ENCODE data around the gene SDK2.
A peak's percentile ranks its signal among the peaks of the same experiment; 100 is the strongest.

Gene SDK2

GRCh38 chr17:73653810-73654209 lies 9.6 kb upstream of the SDK2 start:
- DNase-seq (ENCODE audit: low spot score) = no peak

- DNase-seq (ENCODE audit: low spot score) = no peak
These were observed 8.7 kb upstream of the SDK2 start for GRCh38 chr17:73652886-73653480.

GRCh38 chr17:73650617-73651200 lies 6.5 kb upstream of the SDK2 start:
- no peak for DNase-seq (ENCODE audit: low spot score)

- no peak for DNase-seq (ENCODE audit: low spot score)
These were observed 5.9 kb upstream of the SDK2 start for GRCh38 chr17:73650140-73650539.

GRCh38 chr17:73648974-73649373 lies 4.7 kb upstream of the SDK2 start:
- DNase-seq (ENCODE audit: low spot score) = no peak

GRCh38 chr17:73648543-73648820 lies 4.2 kb upstream of the SDK2 start:
- no peak for DNase-seq (ENCODE audit: low spot score)

GRCh38 chr17:73647772-73648542 lies 3.7 kb upstream of the SDK2 start:
- DNase-seq (ENCODE audit: low spot score) = no peak

- DNase-seq (ENCODE audit: low spot score) = no peak
These were observed 3.1 kb upstream of the SDK2 start for GRCh38 chr17:73647301-73647695.

GRCh38 chr17:73646409-73647300 lies 2.4 kb upstream of the SDK2 start:
- no peak for DNase-seq (ENCODE audit: low spot score)

GRCh38 chr17:73645050-73645871 lies 1.0 kb upstream of the SDK2 start:
- DNase-seq (ENCODE audit: low spot score) = peak; percentile 29

GRCh38 chr17:73643852-73644144 lies 447 bp downstream of the SDK2 start:
- no peak for DNase-seq (ENCODE audit: low spot score)

GRCh38 chr17:73643001-73643851 lies 1.0 kb downstream of the SDK2 start:
- DNase-seq (ENCODE audit: low spot score) = no peak

- no peak for DNase-seq (ENCODE audit: low spot score)
These were observed 1.6 kb downstream of the SDK2 start for GRCh38 chr17:73642659-73643000.

GRCh38 chr17:73641826-73642600 lies 2.2 kb downstream of the SDK2 start:
- no peak for DNase-seq (ENCODE audit: low spot score)

GRCh38 chr17:73640691-73641090 lies 3.6 kb downstream of the SDK2 start:
- no peak for DNase-seq (ENCODE audit: low spot score)

- no peak for DNase-seq (ENCODE audit: low spot score)
These were observed 4.3 kb downstream of the SDK2 start for GRCh38 chr17:73639932-73640331.

- DNase-seq (ENCODE audit: low spot score) = no peak
These were observed 4.9 kb downstream of the SDK2 start for GRCh38 chr17:73639322-73639721.

GRCh38 chr17:73638556-73638955 lies 5.7 kb downstream of the SDK2 start:
- DNase-seq (ENCODE audit: low spot score) = no peak

GRCh38 chr17:73637866-73638265 lies 6.4 kb downstream of the SDK2 start:
- no peak for DNase-seq (ENCODE audit: low spot score)

- DNase-seq (ENCODE audit: low spot score) = no peak
These were observed 9.0 kb downstream of the SDK2 start for GRCh38 chr17:73635101-73635817.
